NB4 (cell line): ENCODE measurements around the gene SART3.

Experiments
- DNase-seq: peaks from one replicate; pipeline ENCODE4 v3.0.0; 2010; ENCODE audit warnings: low read depth
- H3K4me3 ChIP-seq: one replicate; pipeline ENCODE4 v1.5.1; 2011; ENCODE audit warnings: mild to moderate bottlenecking, low read depth, low read length, moderate library complexity
- CTCF ChIP-seq: IDR thresholded peaks from one replicate; pipeline ENCODE4 v1.5.1; 2012; ENCODE audit warnings: low read depth, low read length
- MAX ChIP-seq: IDR thresholded peaks from 2 replicates; pipeline ENCODE4 v1.6.1; 2011; ENCODE audit warnings: low read depth, low read length
- MYC ChIP-seq: IDR thresholded peaks from 2 replicates; pipeline ENCODE4 v1.6.1; 2011; ENCODE audit warnings: low read depth, low read length
- POLR2A ChIP-seq: IDR thresholded peaks from 2 replicates; pipeline ENCODE4 v1.6.1; 2011; ENCODE audit warnings: mild to moderate bottlenecking; ENCODE audit not compliant: insufficient read length; ENCODE audit errors: extremely low read depth

SART3 gene

GRCh38 chr12:108572166-108572790, 11.3 kb upstream of the SART3 start:
- H3K4me3 ChIP-seq = no peak overlapping the region
- DNase-seq = no peak
- no peak for TF ChIP-seq POLR2A
- TF ChIP-seq MYC = no peak
- no peak for TF ChIP-seq MAX
- no peak for TF ChIP-seq CTCF

- no peak for DNase-seq
- TF ChIP-seq MAX = no peak
- TF ChIP-seq POLR2A = no peak
- TF ChIP-seq MYC = no peak
- no peak for TF ChIP-seq CTCF
- H3K4me3 ChIP-seq = no peak overlapping the region
These were observed 10.7 kb upstream of the SART3 start for GRCh38 chr12:108571609-108572165.

GRCh38 chr12:108570743-108571608, 10.0 kb upstream of the SART3 start:
- H3K4me3 ChIP-seq = no peak overlapping the region
- no peak for TF ChIP-seq MAX
- no peak for TF ChIP-seq POLR2A
- TF ChIP-seq MYC = no peak
- TF ChIP-seq CTCF = peak; percentile 45
- DNase-seq = peak; percentile 70

DNA sequence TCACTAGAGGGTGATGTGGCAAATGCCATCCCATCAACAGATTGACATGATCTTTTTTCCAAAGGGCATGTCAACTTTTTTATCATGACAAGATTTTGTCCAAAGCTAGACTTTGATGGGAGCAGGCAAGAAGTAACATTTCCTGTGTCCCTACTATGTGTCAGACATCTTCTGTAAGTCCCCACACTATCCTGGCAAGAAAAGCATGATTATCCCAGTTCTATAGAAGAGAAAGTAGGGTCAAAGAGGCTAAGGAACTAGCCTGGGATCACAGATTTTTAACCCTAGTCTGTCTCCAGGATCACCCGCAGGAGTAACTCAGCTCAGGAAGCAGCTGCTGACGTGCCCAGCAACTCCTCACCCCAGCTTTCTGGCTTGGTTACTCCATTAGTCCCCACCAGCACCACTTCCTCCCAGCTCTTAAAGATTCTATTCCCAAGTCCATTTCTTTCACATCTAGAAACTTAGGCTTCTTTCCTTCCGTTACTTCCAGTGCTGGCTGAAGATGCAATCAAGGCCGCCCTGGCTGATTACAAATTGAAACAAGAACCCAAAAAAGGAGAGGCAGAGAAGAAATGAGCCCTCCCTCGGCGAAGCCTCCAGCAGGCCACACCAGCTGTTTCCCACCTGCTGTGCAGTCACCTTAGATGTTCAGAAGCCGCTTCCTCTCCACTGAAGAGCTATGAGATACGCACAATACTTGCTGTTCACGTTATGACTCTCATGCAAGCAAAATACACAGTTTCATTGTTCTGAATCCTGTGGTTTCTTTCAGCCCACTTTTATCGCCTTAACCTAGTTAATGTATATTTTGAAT, 7.6 kb upstream of the SART3 start:
- DNase-seq = no peak

More for the DNA sequence above, 7.6 kb upstream of the SART3 start:
- no peak overlapping the region for H3K4me3 ChIP-seq
- no peak for TF ChIP-seq MYC
- no peak for TF ChIP-seq CTCF
- TF ChIP-seq MAX = no peak
- no peak for TF ChIP-seq POLR2A
